Common myeloid progenitor, CD34-positive (primary cell): ENCODE data around the gene ADAP2.
"Not testable (repeated sequence)": the region's sequence is repeated elsewhere in the genome, so short reads cannot be mapped to it uniquely, and the experiment has no call there.

ENCODE experiments used
- CTCF ChIA-PET: fragments of 350-600 bp; sonication (Branson Sonifier 250); formaldehyde crosslinking; loops from one replicate; lab custom pipeline; 2021; ENCODE audit warnings: antibody characterized with exemption; lab: Charles Lee
- POLR2A ChIA-PET: fragments of 350-600 bp; sonication (Branson Sonifier 250); formaldehyde crosslinking; loops from one replicate; lab custom pipeline; 2021; ENCODE audit warnings: antibody characterized with exemption; lab: Charles Lee
- DNase-seq, 3 donors: peaks; one replicate each; pipeline versions ENCODE4 v3.0.0 to v3.0.0-alpha.2; 2013
- H3K27ac ChIP-seq, 2 experiments: 1 replicate in 1 of 2; 2 replicates in 1 of 2; pipeline ENCODE4 v1.7.0; 2013; ENCODE audit warnings: inconsistent platforms in 2 of 2, low read length in 2 of 2, mild to moderate bottlenecking in 2 of 2, low read depth in 1 of 2, moderate library complexity in 1 of 2; ENCODE audit not compliant: severe bottlenecking in 2 of 2, insufficient read depth in 1 of 2, poor library complexity in 1 of 2
- H3K27me3 ChIP-seq, 5 experiments: replicated peaks in 2 of 5; 1 replicate in 3 of 5; 2 replicates in 2 of 5; pipeline versions ENCODE4 v1.6.1 to v1.7.0; 2013; ENCODE audit warnings: low read length in 4 of 5, mild to moderate bottlenecking in 2 of 5, moderate library complexity in 2 of 5, inconsistent platforms in 1 of 5; ENCODE audit not compliant: insufficient read depth in 5 of 5, control insufficient read depth in 4 of 5
- H3K36me3 ChIP-seq, 4 experiments: 1 replicate in 2 of 4; 2 replicates in 2 of 4; pipeline versions ENCODE4 v1.6.1 to v1.7.0; 2013; ENCODE audit warnings: low read length in 3 of 4, control low read depth in 1 of 4, mild to moderate bottlenecking in 1 of 4; ENCODE audit not compliant: control insufficient read depth in 4 of 4, insufficient read depth in 4 of 4
- H3K4me1 ChIP-seq, 4 experiments: 1 replicate in 3 of 4; 2 replicates in 1 of 4; pipeline versions ENCODE4 v1.6.1 to v1.7.1; 2013; ENCODE audit warnings: low read length in 3 of 4, mild to moderate bottlenecking in 3 of 4, control low read depth in 1 of 4, inconsistent platforms in 1 of 4, moderate library complexity in 1 of 4; ENCODE audit not compliant: control insufficient read depth in 4 of 4, insufficient read depth in 4 of 4; ENCODE audit errors: control extremely low read depth in 1 of 4
- H3K4me3 ChIP-seq, 7 experiments: 1 replicate in 4 of 7; 2 replicates in 3 of 7; pipeline versions ENCODE4 v1.5.1 to v1.7.0; 2013; ENCODE audit warnings: mild to moderate bottlenecking in 7 of 7, low read length in 6 of 7, moderate library complexity in 6 of 7, inconsistent platforms in 2 of 7, low read depth in 2 of 7, control low read depth in 1 of 7; ENCODE audit not compliant: insufficient read depth in 4 of 7, control insufficient read depth in 1 of 7; ENCODE audit errors: extremely low read depth in 1 of 7
- H3K9me3 ChIP-seq, 5 experiments: 1 replicate in 4 of 5; 2 replicates in 1 of 5; pipeline versions ENCODE4 v1.6.1 to v1.7.1; 2013; ENCODE audit warnings: low read length in 4 of 5, mild to moderate bottlenecking in 2 of 5, inconsistent platforms in 1 of 5, low read depth in 1 of 5, moderate library complexity in 1 of 5; ENCODE audit not compliant: control insufficient read depth in 4 of 5, insufficient read depth in 2 of 5; ENCODE audit errors: control extremely low read depth in 1 of 5
- WGBS: methylation state at CpG from one replicate; pipeline ENCODE4 v1.1.5; 2013; ENCODE audit not compliant: insufficient coverage; 5-methylcytosine and 5-hydroxymethylcytosine counted together

Gene ADAP2

DNA sequence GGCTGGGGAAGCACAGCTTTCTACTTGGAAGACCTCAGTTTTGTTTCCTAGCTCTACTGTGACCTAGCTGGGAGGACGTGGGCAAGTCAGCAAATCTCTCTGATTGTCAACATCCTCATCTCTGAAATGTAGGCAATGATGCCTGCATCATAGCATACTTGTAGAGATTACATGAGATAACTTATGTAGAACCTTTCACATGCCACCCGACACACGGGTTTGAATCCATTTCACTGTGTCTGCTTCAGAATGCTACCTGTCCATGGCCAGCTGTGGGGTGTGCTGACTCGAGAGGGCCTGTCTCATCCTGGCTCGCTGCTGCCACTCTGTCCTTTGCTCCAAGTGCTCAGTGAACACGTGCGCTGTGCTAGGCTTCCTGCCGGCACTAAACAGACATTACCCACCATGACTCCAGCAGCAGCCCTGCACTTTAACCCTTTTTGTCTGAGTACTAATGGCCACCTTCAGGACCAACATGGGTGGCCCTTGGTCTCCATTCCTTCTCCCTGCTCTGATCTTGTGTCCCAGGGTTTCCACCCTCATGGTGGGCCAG, 7.4 kb downstream of the ADAP2 start:
- ChIA-PET POLR2A (no interaction called here), CTCF (no interaction called here)
- 96% methylated on average over 7 of the region's 8 CpGs for WGBS
- Histone ChIP-seq H3K36me3 (no peaks in the 10 kb centered on the region), H3K27me3 (peaks cover 0 to 14% (median 4%) of the 10 kb centered on the region in 5 experiments), H3K4me3 (no peak overlapping the region), H3K9me3 (no peaks in the 10 kb centered on the region), H3K27ac (no peak overlapping the region), H3K4me1 (no peaks in the 10 kb centered on the region)
- no peak for DNase-seq

DNA sequence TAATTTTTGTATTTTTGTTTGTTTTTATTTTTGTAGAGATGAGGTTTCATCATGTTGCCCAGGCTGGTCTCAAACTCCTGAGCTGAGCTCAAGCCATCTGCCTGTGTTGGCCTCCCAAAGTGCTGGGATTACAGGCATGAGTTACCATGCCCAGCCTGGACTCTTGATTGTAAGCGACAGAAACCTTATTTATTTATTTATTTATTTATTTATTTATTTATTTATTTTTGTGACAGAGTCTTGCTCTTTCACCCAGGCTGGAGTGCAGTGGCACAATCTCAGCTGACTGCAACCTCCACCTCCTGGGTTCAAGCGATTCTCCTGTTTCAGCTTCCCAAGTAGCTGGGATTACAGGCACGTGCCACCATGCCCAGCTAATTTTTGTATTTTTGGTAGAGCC, 8.1 kb downstream of the ADAP2 start:
- H3K27me3 ChIP-seq, DNase-seq, H3K36me3 ChIP-seq, H3K27ac ChIP-seq, CTCF ChIA-PET, H3K4me1 ChIP-seq, H3K4me3 ChIP-seq, H3K9me3 ChIP-seq: not testable (repeated sequence)
- WGBS = 100% methylated on average over 2 of the region's 3 CpGs
- POLR2A ChIA-PET = interaction anchor here (0.6 kb wide), 1 partner anchor 177 kb away, joined by 3 read pairs; no protein-coding TSS in a partner anchor

DNA sequence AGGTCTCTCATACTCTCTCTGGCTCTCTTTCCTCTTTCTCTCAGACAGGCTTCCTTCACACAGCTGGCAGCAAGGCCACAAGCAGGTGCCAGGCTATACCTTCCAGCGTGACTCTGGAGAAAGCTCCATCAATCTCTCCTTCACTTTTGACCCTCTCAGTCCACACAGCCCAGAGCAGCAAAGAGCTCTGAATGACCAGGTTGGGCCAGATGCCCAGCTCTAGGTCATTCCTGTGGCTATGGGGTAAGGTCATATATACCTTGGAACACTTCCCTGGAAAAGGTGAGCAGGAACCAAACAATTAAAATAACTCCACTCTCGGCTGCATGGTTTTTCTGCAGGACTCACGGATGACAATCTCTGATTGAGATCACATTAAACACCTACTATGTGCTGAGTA, 8.8 kb downstream of the ADAP2 start:
- ChIA-PET POLR2A (no interaction called here), CTCF (interaction anchor here (0.6 to 1.1 kb wide), 2 partner anchors 14 to 285 kb away, joined by 3 read pairs; no protein-coding TSS in a partner anchor)
- DNase-seq = no peak
- Histone ChIP-seq H3K27ac (no peak overlapping the region), H3K27me3 (peaks cover 0 to 7% (median 3%) of the 10 kb centered on the region in 5 experiments), H3K9me3 (no peaks in the 10 kb centered on the region), H3K4me1 (no peaks in the 10 kb centered on the region), H3K36me3 (no peaks in the 10 kb centered on the region), H3K4me3 (no peak overlapping the region)
- 100% methylated on average over 3 of the region's 3 CpGs for WGBS

DNA sequence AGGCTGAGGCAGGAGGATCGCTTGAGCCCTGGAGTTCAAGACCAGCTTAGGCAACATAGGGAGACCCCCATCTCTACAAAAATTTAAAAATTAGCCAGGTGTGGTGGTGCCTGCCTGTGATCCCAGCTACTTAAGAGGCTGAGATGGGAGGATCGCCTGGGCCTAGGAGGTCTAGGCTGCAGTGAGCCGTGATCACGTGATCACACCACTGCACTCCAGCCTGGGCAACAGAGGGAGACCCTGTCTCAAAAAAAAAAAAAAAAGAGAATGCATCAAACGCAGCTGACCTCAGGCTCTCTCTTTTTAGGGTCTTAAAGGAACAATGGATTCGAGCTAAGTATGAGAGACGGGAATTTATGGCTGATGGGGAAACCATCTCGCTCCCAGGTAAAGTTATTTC, 9.8 kb downstream of the ADAP2 start:
- not testable (repeated sequence) for H3K4me3 ChIP-seq, H3K36me3 ChIP-seq, H3K27me3 ChIP-seq, H3K9me3 ChIP-seq, H3K4me1 ChIP-seq, H3K27ac ChIP-seq, DNase-seq
- ChIA-PET CTCF (interaction anchor here (0.5 to 1.1 kb wide), 5 partner anchors 8 to 995 kb away, joined by 3 to 4 read pairs (median 3); no protein-coding TSS in a partner anchor), POLR2A (interaction anchor here (0.6 to 0.9 kb wide), 2 partner anchors 32 to 40 kb away, joined by 3 read pairs; no protein-coding TSS in a partner anchor)
- WGBS = 98% methylated on average over 7 of the region's 8 CpGs

DNA sequence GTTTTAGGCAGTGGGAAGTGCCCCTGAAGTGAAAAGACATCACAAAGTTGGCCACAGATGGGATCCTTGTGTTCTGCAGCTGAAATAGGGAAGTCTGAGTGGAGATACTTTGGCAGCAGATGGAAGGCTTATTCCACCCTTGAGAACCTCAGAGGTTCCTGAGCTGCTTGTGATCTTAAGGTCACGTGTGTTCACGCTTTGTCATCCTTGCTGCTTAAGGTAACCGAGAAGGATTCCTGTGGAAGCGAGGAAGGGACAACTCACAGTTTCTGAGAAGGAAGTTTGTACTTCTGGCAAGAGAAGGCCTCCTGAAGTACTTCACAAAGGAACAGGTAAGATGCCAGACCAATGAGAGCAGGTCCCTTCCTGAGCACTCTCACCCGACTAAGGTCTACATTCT, 12.2 kb downstream of the ADAP2 start:
- 29% methylated on average over 5 of the region's 5 CpGs for WGBS
- Histone ChIP-seq H3K9me3 (no peaks in the 10 kb centered on the region), H3K4me1 (no peaks in the 10 kb centered on the region), H3K27ac (no peak overlapping the region), H3K27me3 (no peaks in the 10 kb centered on the region), H3K36me3 (no peaks in the 10 kb centered on the region), H3K4me3 (no peak overlapping the region)
- CTCF ChIA-PET = no interaction called here
- peak in 2 of 3 donors; percentile 45 to 59 for DNase-seq
- POLR2A ChIA-PET = no interaction called here

DNA sequence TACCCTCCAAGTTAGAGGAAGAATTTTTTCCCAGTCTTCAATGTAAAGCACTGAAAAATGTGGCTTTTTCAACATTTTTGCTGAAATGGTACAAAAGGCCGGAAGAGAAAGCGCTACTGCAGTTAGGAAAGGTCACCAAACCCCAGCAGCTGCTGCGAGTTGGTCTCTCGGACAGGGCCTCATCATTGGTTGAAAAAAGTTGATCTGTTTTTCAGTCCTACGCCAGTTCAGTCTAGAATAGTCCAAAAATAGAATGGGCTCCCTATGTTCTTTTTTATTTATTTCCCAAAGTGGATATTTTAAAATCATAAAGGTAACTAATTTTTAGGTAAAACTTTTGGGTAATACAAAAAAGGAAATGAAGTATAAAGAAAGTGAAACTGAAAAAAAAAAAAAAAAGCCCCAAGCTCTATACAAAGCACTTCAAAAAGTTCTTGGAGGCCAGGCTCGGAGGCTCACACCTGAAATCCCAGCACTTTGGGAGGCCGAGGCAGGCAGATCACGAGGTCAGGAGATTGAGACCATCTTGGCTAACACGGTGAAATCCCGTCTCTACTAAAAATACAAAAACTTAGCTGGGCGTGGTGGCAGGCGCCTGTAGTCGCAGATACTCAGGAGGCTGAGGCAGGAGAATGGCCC, 17.4 kb downstream of the ADAP2 start:
- CTCF ChIA-PET = no interaction called here
- H3K27ac ChIP-seq = no peak overlapping the region

DNA sequence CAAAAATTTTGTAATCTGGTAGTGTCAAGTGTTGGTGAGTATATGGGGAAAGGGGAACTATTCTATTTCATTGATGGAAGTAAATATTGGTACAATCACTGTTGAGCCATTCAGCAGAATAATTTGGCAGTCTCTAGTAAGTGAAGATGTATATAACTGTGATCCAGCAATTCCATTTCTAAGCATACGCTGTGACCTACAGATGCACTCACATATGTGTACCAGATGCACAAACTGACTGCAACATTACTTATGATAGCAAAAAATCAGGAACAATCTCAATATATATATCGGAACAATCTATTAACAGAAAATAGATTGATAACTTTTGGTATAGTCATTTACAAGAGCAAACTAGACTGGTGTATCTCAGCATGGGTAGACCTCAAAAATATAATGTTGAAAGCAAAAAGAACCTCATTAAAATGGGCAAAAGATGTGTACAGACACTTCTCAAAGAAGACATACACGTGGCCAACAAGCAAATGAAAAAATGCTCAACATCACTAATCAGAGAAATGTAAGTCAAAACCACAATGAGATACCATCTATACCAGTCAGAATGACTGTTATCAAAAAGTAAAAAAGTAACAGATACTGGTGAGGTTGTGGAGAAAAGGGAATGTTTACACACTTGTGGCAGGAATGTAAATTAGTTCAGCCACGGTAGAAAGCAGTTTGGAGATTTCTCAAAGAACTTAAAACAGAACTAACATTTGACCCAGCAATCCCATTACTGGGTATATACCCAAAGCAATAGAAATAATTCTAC, 20.7 kb downstream of the ADAP2 start:
- Histone ChIP-seq H3K27ac (no peak overlapping the region), H3K27me3 (no peaks in the 10 kb centered on the region), H3K4me3 (no peak overlapping the region), H3K4me1 (no peaks in the 10 kb centered on the region), H3K9me3 (no peaks in the 10 kb centered on the region), H3K36me3 (no peaks in the 10 kb centered on the region)
- CTCF ChIA-PET = no interaction called here
- no peak for DNase-seq
- POLR2A ChIA-PET = no interaction called here
- WGBS = 20% methylated on average over 1 of the region's 4 CpGs

More for the DNA sequence above, 17.4 kb downstream of the ADAP2 start:
- Histone ChIP-seq H3K27me3 (no peaks in the 10 kb centered on the region), H3K36me3 (no peaks in the 10 kb centered on the region), H3K4me1 (no peaks in the 10 kb centered on the region), H3K4me3 (no peak overlapping the region), H3K9me3 (no peaks in the 10 kb centered on the region)
- 97% methylated on average over 10 of the region's 13 CpGs for WGBS
- peak in 1 of 3 donors; percentile 12 for DNase-seq
- POLR2A ChIA-PET = no interaction called here
